K562 (cell line): ENCODE results near the gene BTNL8. TPM values are rescaled to one million over a fixed set of nuclear protein-coding genes. Genes with fewer than 3 reads are reported as not detected.

Experiments used
- ATAC-seq: fragments of 200-7000 bp; cut with Tn5 transposase; 3 replicates; pipeline ENCODE4 v1.9.1; 2020; ENCODE audit warnings: moderate library complexity
- BruUV-seq: library from RNA; stranded (reverse); fragments of 400-500 nt; replicated peaks from 2 replicates; lab custom pipeline; 2021; lab: Mats Ljungman, UMichigan
- CTCF ChIA-PET: fragments of 300-600 bp; formaldehyde crosslinking; extraction: SDS; loops from one replicate; lab custom pipeline; 2021; ENCODE audit warnings: low intra/inter-chr PET ratio; lab: Yijun Ruan, JAX
- POLR2A ChIA-PET: fragments of 300-600, 350-650 bp; sonication (Branson Sonifier 250); formaldehyde crosslinking; extraction: SDS; loops from one replicate; lab custom pipeline; 2021; ENCODE audit warnings: antibody characterized with exemption, inconsistent platforms; lab: Yijun Ruan, JAX
- DNase-seq, 4 experiments: peaks; one replicate each; pipeline versions ENCODE4 v3.0.0 to v3.0.0-alpha.2; 2011 to 2018; ENCODE audit warnings: low spot score in 3 of 4, mixed read lengths in 3 of 4; ENCODE audit errors: extremely low read depth in 1 of 4
- FAIRE-seq: peaks from 2 replicates; lab custom pipeline; 2011; peaks lifted over from hg19 to GRCh38; lab: Jason Lieb, UNC
- H2AFZ ChIP-seq: 2 replicates; pipeline ENCODE4 v1.6.0; 2011; ENCODE audit warnings: low read depth, low read length, control low read depth, inconsistent platforms
- H3K27ac ChIP-seq: fragments of 200-600 bp; 3 replicates; pipeline ENCODE4 v1.8.0; 2011; ENCODE audit warnings: low read depth, mild to moderate bottlenecking, control low read depth, inconsistent platforms, low read length, moderate library complexity, mixed read lengths; ENCODE audit errors: extremely low read depth
- H3K27me3 ChIP-seq, 2 experiments: fragments of 300-600 bp in 1 of 2; 2 replicates in 1 of 2; 3 replicates in 1 of 2; pipeline versions ENCODE4 v1.6.0 to v1.8.0; 2011; ENCODE audit warnings: inconsistent platforms in 2 of 2, low read length in 2 of 2, mild to moderate bottlenecking in 1 of 2, mixed read lengths in 1 of 2, moderate library complexity in 1 of 2; ENCODE audit not compliant: control insufficient read depth in 2 of 2, insufficient read depth in 2 of 2
- H3K36me3 ChIP-seq: fragments of 300-600 bp; 3 replicates; pipeline ENCODE4 v1.8.0; 2011; ENCODE audit warnings: mild to moderate bottlenecking, low read length, inconsistent platforms; ENCODE audit not compliant: control insufficient read depth, insufficient read depth
- H3K4me1 ChIP-seq, 2 experiments: fragments of 200-600 bp in 1 of 2; replicated peaks in 1 of 2; 2 replicates in 1 of 2; 3 replicates in 1 of 2; pipeline versions ENCODE4 v1.5.1 to v1.8.0; 2011; ENCODE audit warnings: inconsistent platforms in 2 of 2, low read length in 2 of 2, mild to moderate bottlenecking in 1 of 2, mixed read lengths in 1 of 2, moderate library complexity in 1 of 2; ENCODE audit not compliant: control insufficient read depth in 2 of 2, insufficient read depth in 2 of 2
- H3K4me2 ChIP-seq: 2 replicates; pipeline ENCODE4 v1.6.1; 2011; ENCODE audit warnings: low read length, control low read depth, inconsistent platforms, mixed read lengths; ENCODE audit not compliant: insufficient read depth
- H3K4me3 ChIP-seq: fragments of 200-600 bp; sonication (generic), shearing (Covaris generic); 2 replicates; pipeline ENCODE4 v1.5.1; 2016; ENCODE audit warnings: control low read depth, inconsistent platforms
- H3K79me2 ChIP-seq: fragments of 200-600 bp; 3 replicates; pipeline ENCODE4 v1.8.0; 2011; ENCODE audit warnings: low read length, inconsistent platforms; ENCODE audit not compliant: control insufficient read depth, insufficient read depth
- H3K9ac ChIP-seq, 2 experiments: 2 replicates each; pipeline versions ENCODE4 v1.6.0 to v1.6.1; 2011; ENCODE audit warnings: low read depth in 2 of 2, low read length in 2 of 2, control low read depth in 1 of 2, inconsistent platforms in 1 of 2, mild to moderate bottlenecking in 1 of 2, mixed read lengths in 1 of 2; ENCODE audit not compliant: insufficient read depth in 1 of 2
- H3K9me1 ChIP-seq: one replicate; pipeline ENCODE4 v1.6.0; 2011; ENCODE audit warnings: inconsistent platforms, mild to moderate bottlenecking, low read length, moderate library complexity; ENCODE audit not compliant: control insufficient read depth, insufficient read depth
- H3K9me3 ChIP-seq: replicated peaks from 2 replicates; pipeline ENCODE4 v1.5.1; 2011; ENCODE audit warnings: low read depth, low read length, inconsistent platforms; ENCODE audit not compliant: control insufficient read depth, insufficient read depth
- H4K20me1 ChIP-seq: replicated peaks from 2 replicates; pipeline ENCODE4 v1.6.1; 2011; ENCODE audit warnings: low read length, inconsistent platforms, mixed read lengths; ENCODE audit not compliant: control insufficient read depth, insufficient read depth
- CC2D1A ChIP-seq: fragments of 450-650 bp; IDR thresholded peaks from 2 replicates; pipeline ENCODE4 v1.6.1; 2017; ENCODE audit warnings: mild to moderate bottlenecking
- KDM2B ChIP-seq: fragments of 250-450 bp; sonication (Bioruptor Pico); IDR thresholded peaks from 2 replicates; pipeline ENCODE4 v1.8.0; 2021; ENCODE audit warnings: mild to moderate bottlenecking, moderate library complexity
- RBM25 ChIP-seq: fragments of 200-400 bp; formaldehyde crosslinking; IDR thresholded peaks from 2 replicates; pipeline ENCODE4 v1.6.1; 2018; ENCODE audit warnings: low read length, low read depth, moderate library complexity; ENCODE audit not compliant: severe bottlenecking
- SNRNP70 ChIP-seq: fragments of 200-400 bp; formaldehyde crosslinking; optimal IDR thresholded peaks from 2 replicates; pipeline ENCODE3; 2017; ENCODE audit warnings: low read depth, low read length
- ZFP36 ChIP-seq: fragments of 150-350 bp; IDR thresholded peaks from 2 replicates; pipeline ENCODE4 v1.6.1; 2018; ENCODE audit warnings: low read length, low read depth; ENCODE audit not compliant: partially characterized antibody
- ZNF644 ChIP-seq: fragments of 200-800 bp; sonication (Bioruptor generic); IDR thresholded peaks from 2 replicates; pipeline ENCODE4 v1.6.1; 2016; ENCODE audit warnings: low read depth, missing genetic modification characterization, missing compliant biosample characterization
- ZNF830 ChIP-seq: fragments of 250-450 bp; sonication (Bioruptor Pico); IDR thresholded peaks from 2 replicates; pipeline ENCODE4 v1.5.0; 2021; ENCODE audit warnings: mild to moderate bottlenecking
- WGBS: fragments of 100-300 bp; shearing (Covaris generic); methylation state at CpG from one replicate; pipeline ENCODE4 v1.1.6; 2016; ENCODE audit warnings: low coverage, mixed read lengths; ENCODE audit not compliant: insufficient coverage; ENCODE audit errors: missing lambda C conversion rate; 5-methylcytosine and 5-hydroxymethylcytosine counted together
- in situ Hi-C: fragments of 300-500 bp; cut with MboI; formaldehyde crosslinking; loops from 4 replicates; pipeline ENCODE4 v1.15.0; 2018; ENCODE audit warnings: inconsistent platforms, mixed read lengths
- intact Hi-C: fragments of 100-400 bp; cut with micrococcal nuclease; formaldehyde crosslinking; loops from 2 replicates; pipeline ENCODE4 v1.14.2; 2022
- polyA plus RNA-seq, 8 experiments: library from polyadenylated mRNA; depleted of rRNA in 4 of 8; stranded (reverse) in 5 of 8; unstranded in 3 of 8; fragments of >200 nt; fragmentation: Nextera tagmentation in 2 of 8; fragmentation: Illumina TruSeq in 1 of 8; extraction: Ambion mirVana in 2 of 8; extraction: Trizol in 1 of 8; gene quantifications; 2 replicates each; pipeline versions ENCODE4 v1.2.1 to v1.2.3, GENCODE V29; 2011 to 2014; ENCODE audit warnings: inconsistent platforms in 1 of 8, missing spikeins in 1 of 8
- total RNA-seq, 7 experiments: library from RNA; depleted of rRNA in 6 of 7; stranded (reverse); fragments of >200 nt in 6 of 7; fragmentation: Illumina TruSeq in 2 of 7; extraction: Trizol in 2 of 7; gene quantifications; 2 replicates each; pipeline versions ENCODE4 v1.2.1 to v1.2.3, GENCODE V29; 2011 to 2021; ENCODE audit warnings: low replicate concordance in 1 of 7
- TF ChIP-seq, protein P1 (sequence below): fragments of 450-650 bp; IDR thresholded peaks from 2 replicates; pipeline ENCODE4 v1.6.1; 2016; ENCODE audit warnings: missing biosample characterization, missing genetic modification characterization
- TF ChIP-seq, protein P2 (sequence below): sonication (generic); formaldehyde crosslinking; IDR thresholded peaks from 2 replicates; pipeline ENCODE4 v1.8.1; 2022; ENCODE audit warnings: missing genetic modification reagents
- TF ChIP-seq, protein P3 (sequence below): fragments of 250-450 bp; sonication (Bioruptor Pico); IDR thresholded peaks from 2 replicates; pipeline ENCODE4 v1.4.0; 2020; ENCODE audit warnings: mild to moderate bottlenecking, moderate library complexity
- TF ChIP-seq, protein P4 (sequence below): IDR thresholded peaks from 2 replicates; pipeline ENCODE4 v1.6.1; 2014; ENCODE audit warnings: antibody characterized with exemption

The BTNL8 gene
- total and polyA plus RNA-seq, 9 of the 15 experiments (the other 6 are each of a cell fraction or from before 2014, with no cell fraction given), result 0.04 to 0.18 (median 0.07) TPM; not detected in 6

DNA sequence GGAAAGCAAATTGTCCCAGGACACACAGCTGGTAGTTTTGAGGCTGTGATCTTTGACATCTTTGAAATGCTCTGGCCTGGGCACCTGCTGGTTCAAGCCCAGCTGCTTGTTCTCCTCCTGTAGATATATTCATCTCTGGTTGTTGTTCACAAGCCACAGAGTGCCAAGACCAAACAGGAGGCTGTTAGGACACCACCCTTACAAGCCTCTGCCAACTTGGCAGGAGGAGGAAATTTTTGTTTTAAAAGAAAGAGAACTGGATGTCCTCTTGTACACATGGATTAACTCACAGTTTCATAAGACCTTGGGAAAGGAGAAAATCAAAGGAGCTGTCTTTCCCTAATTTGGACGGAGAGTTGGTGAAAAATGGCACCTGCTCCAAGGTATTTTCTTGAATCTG is 29.4 kb upstream of the BTNL8 start:
- peak; percentile 38 for TF ChIP-seq ZFP36
- TF ChIP-seq, protein P1, sequence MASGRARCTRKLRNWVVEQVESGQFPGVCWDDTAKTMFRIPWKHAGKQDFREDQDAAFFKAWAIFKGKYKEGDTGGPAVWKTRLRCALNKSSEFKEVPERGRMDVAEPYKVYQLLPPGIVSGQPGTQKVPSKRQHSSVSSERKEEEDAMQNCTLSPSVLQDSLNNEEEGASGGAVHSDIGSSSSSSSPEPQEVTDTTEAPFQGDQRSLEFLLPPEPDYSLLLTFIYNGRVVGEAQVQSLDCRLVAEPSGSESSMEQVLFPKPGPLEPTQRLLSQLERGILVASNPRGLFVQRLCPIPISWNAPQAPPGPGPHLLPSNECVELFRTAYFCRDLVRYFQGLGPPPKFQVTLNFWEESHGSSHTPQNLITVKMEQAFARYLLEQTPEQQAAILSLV, result no peak
- TF ChIP-seq ZNF644, result no peak
- no peak for TF ChIP-seq KDM2B (CRISPR knock-in tag)
- TF ChIP-seq, protein P2, sequence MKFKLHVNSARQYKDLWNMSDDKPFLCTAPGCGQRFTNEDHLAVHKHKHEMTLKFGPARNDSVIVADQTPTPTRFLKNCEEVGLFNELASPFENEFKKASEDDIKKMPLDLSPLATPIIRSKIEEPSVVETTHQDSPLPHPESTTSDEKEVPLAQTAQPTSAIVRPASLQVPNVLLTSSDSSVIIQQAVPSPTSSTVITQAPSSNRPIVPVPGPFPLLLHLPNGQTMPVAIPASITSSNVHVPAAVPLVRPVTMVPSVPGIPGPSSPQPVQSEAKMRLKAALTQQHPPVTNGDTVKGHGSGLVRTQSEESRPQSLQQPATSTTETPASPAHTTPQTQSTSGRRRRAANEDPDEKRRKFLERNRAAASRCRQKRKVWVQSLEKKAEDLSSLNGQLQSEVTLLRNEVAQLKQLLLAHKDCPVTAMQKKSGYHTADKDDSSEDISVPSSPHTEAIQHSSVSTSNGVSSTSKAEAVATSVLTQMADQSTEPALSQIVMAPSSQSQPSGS, result no peak
- TF ChIP-seq ZNF830 (CRISPR knock-in tag), result no peak
- TF ChIP-seq, protein P3, sequence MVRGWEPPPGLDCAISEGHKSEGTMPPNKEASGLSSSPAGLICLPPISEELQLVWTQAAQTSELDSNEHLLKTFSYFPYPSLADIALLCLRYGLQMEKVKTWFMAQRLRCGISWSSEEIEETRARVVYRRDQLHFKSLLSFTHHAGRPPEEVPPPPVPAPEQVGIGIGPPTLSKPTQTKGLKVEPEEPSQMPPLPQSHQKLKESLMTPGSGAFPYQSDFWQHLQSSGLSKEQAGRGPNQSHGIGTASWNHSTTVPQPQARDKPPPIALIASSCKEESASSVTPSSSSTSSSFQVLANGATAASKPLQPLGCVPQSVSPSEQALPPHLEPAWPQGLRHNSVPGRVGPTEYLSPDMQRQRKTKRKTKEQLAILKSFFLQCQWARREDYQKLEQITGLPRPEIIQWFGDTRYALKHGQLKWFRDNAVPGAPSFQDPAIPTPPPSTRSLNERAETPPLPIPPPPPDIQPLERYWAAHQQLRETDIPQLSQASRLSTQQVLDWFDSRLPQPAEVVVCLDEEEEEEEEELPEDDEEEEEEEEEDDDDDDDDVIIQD (CRISPR knock-in tag), result no peak
- TF ChIP-seq SNRNP70, result no peak
- peak; percentile 77 for TF ChIP-seq RBM25
- no peak for TF ChIP-seq CC2D1A
- TF ChIP-seq, protein P4, sequence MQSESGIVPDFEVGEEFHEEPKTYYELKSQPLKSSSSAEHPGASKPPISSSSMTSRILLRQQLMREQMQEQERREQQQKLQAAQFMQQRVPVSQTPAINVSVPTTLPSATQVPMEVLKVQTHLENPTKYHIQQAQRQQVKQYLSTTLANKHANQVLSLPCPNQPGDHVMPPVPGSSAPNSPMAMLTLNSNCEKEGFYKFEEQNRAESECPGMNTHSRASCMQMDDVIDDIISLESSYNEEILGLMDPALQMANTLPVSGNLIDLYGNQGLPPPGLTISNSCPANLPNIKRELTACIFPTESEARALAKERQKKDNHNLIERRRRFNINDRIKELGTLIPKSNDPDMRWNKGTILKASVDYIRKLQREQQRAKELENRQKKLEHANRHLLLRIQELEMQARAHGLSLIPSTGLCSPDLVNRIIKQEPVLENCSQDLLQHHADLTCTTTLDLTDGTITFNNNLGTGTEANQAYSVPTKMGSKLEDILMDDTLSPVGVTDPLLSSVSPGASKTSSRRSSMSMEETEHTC, result no peak
- TF ChIP-seq, all 486 proteins: peak for 2
- no TSS peak for BruUV-seq
- Histone ChIP-seq H4K20me1 (no peaks in the 10 kb centered on the region), H3K4me3 (no peak overlapping the region), H3K9me3 (no peaks in the 10 kb centered on the region), H3K27me3 (no peaks in the 10 kb centered on the region), H3K9me1 (no peaks in the 10 kb centered on the region), H2AFZ (no peak overlapping the region), H3K79me2 (no peaks in the 10 kb centered on the region), H3K9ac (no peak overlapping the region), H3K4me1 (peaks cover 18 to 27% of the 10 kb centered on the region in 2 experiments), H3K36me3 (no peaks in the 10 kb centered on the region), H3K4me2 (no peak overlapping the region), H3K27ac (no peak overlapping the region)
- intact Hi-C loops, result loop anchor here (2.0 to 10.0 kb wide), 6 partner anchors 85 to 281 kb away; no protein-coding TSS in a partner anchor
- no peak for ATAC-seq
- 79% methylated on average over 1 of the region's 1 CpG for WGBS
- no peak for FAIRE-seq
- POLR2A ChIA-PET, result no interaction called here
- in situ Hi-C loops, result no loop called here
- CTCF ChIA-PET, result no interaction called here
- DNase-seq, result no peak
